GM18526 (cell line): Measurements from ENCODE around the gene KTI12.
A peak's percentile ranks its signal among the peaks of the same experiment; 100 is the strongest.

Experiments
- POLR2A ChIP-seq: IDR thresholded peaks from 3 replicates; pipeline ENCODE4 v1.6.1; 2011; ENCODE audit not compliant: insufficient read length; ENCODE audit errors: extremely low read depth

KTI12 gene

GRCh38 chr1:52054496-52055065, 21.0 kb upstream of the KTI12 start:
- TF ChIP-seq POLR2A: no peak

- TF ChIP-seq POLR2A: no peak
These were observed 20.3 kb upstream of the KTI12 start for GRCh38 chr1:52053862-52054261.

- no peak for TF ChIP-seq POLR2A
These were observed 11.6 kb upstream of the KTI12 start for GRCh38 chr1:52045236-52045635.

- no peak for TF ChIP-seq POLR2A
These were observed 8.1 kb upstream of the KTI12 start for GRCh38 chr1:52041551-52042185.

- no peak for TF ChIP-seq POLR2A
These were observed 4.3 kb upstream of the KTI12 start for GRCh38 chr1:52037909-52038308.

GRCh38 chr1:52037402-52037814, 3.8 kb upstream of the KTI12 start:
- TF ChIP-seq POLR2A: no peak

GRCh38 chr1:52034050-52034384, 407 bp upstream of the KTI12 start:
- TF ChIP-seq POLR2A: no peak

GRCh38 chr1:52032785-52033131, 852 bp downstream of the KTI12 start:
- TF ChIP-seq POLR2A: peak; percentile 25

GRCh38 chr1:52032124-52032784, 1.4 kb downstream of the KTI12 start:
- TF ChIP-seq POLR2A: no peak

- no peak for TF ChIP-seq POLR2A
These were observed 5.3 kb downstream of the KTI12 start for GRCh38 chr1:52028328-52028727.

GRCh38 chr1:52026278-52026677, 7.3 kb downstream of the KTI12 start:
- no peak for TF ChIP-seq POLR2A

- TF ChIP-seq POLR2A: no peak
These were observed 11.5 kb downstream of the KTI12 start for GRCh38 chr1:52022133-52022532.

- no peak for TF ChIP-seq POLR2A
These were observed 25.4 kb downstream of the KTI12 start for GRCh38 chr1:52008071-52008809.

- TF ChIP-seq POLR2A: no peak
These were observed 26.2 kb downstream of the KTI12 start for GRCh38 chr1:52007215-52008002.

GRCh38 chr1:52003877-52004276, 29.7 kb downstream of the KTI12 start:
- TF ChIP-seq POLR2A: no peak

GRCh38 chr1:52002038-52002917, 31.3 kb downstream of the KTI12 start:
- TF ChIP-seq POLR2A: no peak
